ENCODE data around the gene METTL23.

The METTL23 gene, protein sequence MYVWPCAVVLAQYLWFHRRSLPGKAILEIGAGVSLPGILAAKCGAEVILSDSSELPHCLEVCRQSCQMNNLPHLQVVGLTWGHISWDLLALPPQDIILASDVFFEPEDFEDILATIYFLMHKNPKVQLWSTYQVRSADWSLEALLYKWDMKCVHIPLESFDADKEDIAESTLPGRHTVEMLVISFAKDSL

DNA sequence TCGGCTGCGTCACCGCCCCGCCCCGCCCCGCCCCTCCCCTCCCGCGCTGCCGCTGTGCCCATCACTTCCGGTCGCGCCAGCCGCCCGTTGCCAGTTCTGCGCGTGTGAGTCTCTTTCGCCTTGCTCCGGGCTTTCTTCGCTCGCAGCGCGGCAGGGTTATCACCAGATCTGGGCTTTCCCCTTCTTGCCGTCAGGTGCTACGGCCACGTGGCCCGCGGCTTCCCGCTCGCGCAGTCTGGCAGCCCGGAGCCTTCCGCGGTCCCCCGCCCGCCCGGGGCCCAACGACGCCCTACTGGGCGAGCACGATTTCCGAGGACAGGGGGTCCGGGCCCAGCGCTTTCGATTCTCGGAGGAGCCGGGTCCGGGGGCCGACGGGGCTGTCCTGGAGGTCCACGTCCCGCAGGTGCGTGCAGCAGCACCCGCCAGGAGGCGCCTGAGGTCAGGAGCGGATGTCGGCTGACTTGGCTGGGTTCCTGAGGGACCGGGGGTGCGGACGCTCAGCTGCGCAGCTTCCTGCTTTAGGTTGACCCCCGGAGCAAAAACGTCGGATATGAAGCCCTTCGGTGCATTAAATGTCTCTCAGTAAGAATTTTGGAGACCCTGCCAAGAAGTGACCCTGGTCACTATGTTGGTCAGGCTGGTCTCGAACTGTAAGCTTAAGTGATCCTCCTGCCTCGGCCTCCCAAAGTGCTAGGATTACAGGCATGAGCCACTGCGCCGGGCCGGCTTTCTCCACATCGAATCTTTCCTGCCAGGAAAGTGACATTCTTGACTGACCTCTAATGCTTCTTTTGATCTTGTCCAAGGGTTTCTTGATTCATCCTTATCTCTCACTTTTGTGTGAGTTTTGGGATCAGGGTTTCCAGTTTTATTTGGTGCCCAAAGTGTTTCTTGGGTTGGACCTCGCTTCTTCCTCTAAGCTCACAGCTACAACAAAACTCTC is at the start of gene METTL23:
METTL23 (plus strand) TSS at position 64 of the 943 bp plus-strand sequence. CDS start 2,872 bp downstream, outside the sequence.
- Mint-ChIP-seq H3K27me3 (no peaks in the 10 kb centered on the region), H3K27ac (peak within 1 kb of the TSS; percentile 95 to 99), H3K4me1 (peaks cover 79% of the 10 kb centered on the region), H3K4me3 (peak within 1 kb of the TSS; percentile 96 to 97), H3K9me3 (no peaks in the 10 kb centered on the region)
- ATAC-seq, result peak; percentile 83
- DNase-seq, result peak; percentile 93 to 96

DNA sequence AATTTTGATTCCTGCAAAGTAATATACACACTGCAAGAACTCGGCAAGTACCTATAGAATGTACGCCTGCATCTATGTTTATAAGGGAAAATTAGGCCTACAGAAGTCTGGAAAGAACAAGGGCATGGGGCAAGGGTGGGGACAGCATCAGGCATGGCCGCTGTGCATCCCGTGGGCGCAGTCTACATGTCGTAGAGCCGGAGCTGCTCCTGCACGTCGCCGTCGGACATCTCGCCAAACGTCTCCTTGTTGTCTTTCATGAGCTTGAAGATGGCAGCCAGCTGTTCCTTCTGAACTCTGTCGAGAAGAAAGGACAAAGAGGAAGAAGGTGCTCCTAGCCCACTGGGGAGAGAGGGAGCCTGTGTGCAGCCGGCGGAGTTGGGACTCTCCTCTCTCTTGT is 49.2 kb upstream of the METTL23 start:
- H3K9me3 Mint-ChIP-seq, result no peaks in the 10 kb centered on the region
- H3K4me3 Mint-ChIP-seq, result no peak overlapping the region

GRCh38 chr17:76678330-76678729 is 48.3 kb upstream of the METTL23 start:
- H3K4me3 Mint-ChIP-seq, result no peak overlapping the region
- H3K27me3 Mint-ChIP-seq, result no peaks in the 10 kb centered on the region
- ATAC-seq, result peak; percentile 80
- H3K4me1 Mint-ChIP-seq, result peaks cover 16% of the 10 kb centered on the region
- DNase-seq, result peak; percentile 28 to 32
- H3K27ac Mint-ChIP-seq, result no peak overlapping the region
- H3K9me3 Mint-ChIP-seq, result no peaks in the 10 kb centered on the region

More for the DNA sequence above, 49.2 kb upstream of the METTL23 start:
- DNase-seq (no peak), ATAC-seq (no peak)
- Mint-ChIP-seq H3K27me3 (no peaks in the 10 kb centered on the region), H3K4me1 (peaks cover 25% of the 10 kb centered on the region), H3K27ac (no peak overlapping the region)

DNA sequence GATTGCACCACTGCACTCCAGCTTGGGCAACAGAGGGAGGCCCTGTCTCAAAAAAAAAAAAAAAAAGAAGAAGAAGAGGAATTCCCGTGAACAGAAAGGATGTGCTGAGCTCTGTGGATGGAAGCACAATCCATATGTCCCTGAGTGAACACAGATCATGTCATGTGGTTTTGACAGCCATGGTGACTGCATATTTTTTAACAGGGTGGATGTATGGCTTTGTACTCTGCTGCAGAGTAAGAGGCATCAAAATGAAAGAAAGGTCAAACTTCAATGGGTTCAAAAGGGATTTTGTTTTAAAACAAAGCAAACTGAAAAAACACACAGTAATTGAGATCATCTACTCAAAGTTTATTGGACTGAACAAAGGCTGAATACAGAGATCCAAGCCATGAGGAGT is 47.4 kb upstream of the METTL23 start:
- ATAC-seq, result no peak
- Mint-ChIP-seq H3K27me3 (no peaks in the 10 kb centered on the region), H3K27ac (no peak overlapping the region), H3K4me1 (peaks cover 10% of the 10 kb centered on the region), H3K4me3 (no peak overlapping the region), H3K9me3 (no peaks in the 10 kb centered on the region)
- no peak for DNase-seq

- H3K4me1 Mint-ChIP-seq, result peaks cover 8% of the 10 kb centered on the region
- no peaks in the 10 kb centered on the region for H3K27me3 Mint-ChIP-seq
- DNase-seq (peak; percentile 65), ATAC-seq (peak; percentile 72)
- no peaks in the 10 kb centered on the region for H3K9me3 Mint-ChIP-seq
- H3K4me3 Mint-ChIP-seq, result no peak overlapping the region
- no peak overlapping the region for H3K27ac Mint-ChIP-seq
Measured at GRCh38 chr17:76681222-76682137, 45.2 kb upstream of the METTL23 start.

DNA sequence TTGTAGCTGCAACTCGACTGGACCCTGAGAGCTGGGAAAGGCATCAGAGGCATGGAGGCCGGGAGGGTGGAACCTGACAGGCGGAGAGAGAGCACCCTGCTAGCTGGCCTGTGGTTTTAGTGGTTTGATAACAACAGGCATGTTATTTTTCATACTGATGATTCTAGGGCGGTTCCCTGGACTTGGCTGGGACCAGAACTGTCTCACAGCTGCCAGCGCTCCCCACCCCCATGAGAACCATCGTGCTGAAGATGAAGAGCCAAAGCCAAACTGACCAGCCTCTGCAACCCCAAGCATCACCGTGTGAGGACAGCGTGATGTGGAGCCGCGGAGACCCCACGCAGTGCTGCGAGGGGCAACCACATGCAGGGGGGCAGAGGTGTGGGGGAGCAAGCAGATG is 44.3 kb upstream of the METTL23 start:
- ATAC-seq (no peak), DNase-seq (no peak)
- no peaks in the 10 kb centered on the region for H3K9me3 Mint-ChIP-seq
- no peak overlapping the region for H3K4me3 Mint-ChIP-seq
- H3K27ac Mint-ChIP-seq, result no peak overlapping the region
- H3K4me1 Mint-ChIP-seq, result peaks cover 8% of the 10 kb centered on the region
- H3K27me3 Mint-ChIP-seq, result no peaks in the 10 kb centered on the region

DNA sequence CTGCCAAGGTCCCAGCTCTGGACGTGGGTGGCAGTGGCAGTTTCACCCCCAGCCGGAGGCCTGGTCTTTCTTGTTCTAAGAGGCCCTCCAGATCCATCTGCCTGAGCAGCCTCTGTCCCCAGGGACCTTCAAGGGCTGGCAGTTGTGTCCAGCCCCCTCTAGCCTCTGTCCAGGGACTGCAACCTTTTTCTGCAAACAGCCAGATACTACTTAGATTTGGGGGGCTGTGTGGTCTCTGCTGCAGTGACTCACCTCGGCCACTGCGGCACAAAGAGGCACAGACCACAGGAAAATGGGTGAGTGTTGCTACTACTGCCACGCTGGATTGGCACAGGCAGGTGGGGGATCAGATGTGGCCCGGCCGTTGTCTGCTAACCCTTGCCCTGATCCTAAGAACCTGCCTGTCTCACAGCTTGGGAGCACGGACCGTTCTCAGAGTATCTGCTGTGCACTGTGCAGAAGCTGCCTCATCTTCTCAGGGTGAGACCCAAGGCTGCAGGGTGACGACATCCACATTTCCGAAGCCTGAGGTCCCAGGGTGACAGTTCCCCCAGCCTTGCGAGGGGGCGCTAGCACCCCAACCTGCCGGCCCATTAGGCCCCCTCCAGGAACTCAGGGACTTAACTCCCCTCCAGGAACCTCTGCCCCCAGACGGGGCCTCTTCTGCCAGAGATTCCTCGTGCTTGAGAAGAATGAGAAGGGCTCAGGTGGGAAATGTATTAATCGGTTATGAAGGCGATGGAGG is 43.5 kb upstream of the METTL23 start:
- Mint-ChIP-seq H3K27me3 (no peaks in the 10 kb centered on the region), H3K4me1 (peaks cover 8% of the 10 kb centered on the region), H3K4me3 (no peak overlapping the region), H3K9me3 (no peaks in the 10 kb centered on the region), H3K27ac (no peak overlapping the region)
- DNase-seq (no peak), ATAC-seq (no peak)

DNA sequence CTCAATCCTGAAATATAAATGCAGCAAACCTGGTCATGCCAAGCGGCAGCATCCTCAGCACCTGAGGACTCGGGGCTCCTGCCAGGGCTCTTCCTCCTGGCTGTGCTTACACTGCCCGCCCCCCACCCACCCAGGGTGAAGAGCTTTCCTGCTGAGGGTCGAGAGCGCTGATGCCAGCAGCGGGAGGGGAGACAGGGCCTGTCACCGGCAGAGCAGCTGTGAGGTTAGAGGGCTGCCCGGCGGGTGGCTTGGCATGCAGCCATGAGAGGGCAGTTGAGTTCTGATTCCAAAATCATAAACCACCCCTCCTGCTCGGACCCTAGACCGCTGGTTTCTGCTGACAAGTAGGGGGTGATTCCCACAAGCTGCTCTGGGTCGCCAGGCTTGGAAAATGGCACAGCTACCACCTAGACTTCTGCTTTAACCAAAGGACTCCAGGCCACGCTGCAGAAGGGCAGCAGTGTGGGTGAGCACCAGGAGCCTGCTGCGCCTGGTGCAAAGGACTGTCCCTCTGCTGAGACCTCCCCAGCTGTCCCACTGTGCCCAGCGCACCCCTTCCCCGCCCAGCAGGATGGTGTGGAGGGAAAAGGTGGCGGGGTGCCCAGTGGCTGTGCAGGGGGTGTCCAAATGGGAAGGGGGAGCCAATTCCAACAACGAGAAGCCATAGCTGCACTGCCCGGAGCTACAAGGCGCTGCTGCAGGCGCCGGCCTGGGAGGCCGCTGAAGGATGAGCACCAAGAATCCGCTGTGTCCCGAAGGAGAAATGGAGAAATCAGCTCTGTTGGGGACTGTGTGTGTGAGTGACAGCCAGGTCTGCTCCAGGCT is 42.5 kb upstream of the METTL23 start:
- Mint-ChIP-seq H3K27ac (peak overlapping the region in 1 of 2 donors; percentile 79), H3K9me3 (no peaks in the 10 kb centered on the region), H3K4me3 (no peak overlapping the region)

GRCh38 chr17:76684756-76685155 is 41.9 kb upstream of the METTL23 start:
- H3K27ac Mint-ChIP-seq, result no peak overlapping the region
- no peaks in the 10 kb centered on the region for H3K9me3 Mint-ChIP-seq
- peaks cover 8% of the 10 kb centered on the region for H3K4me1 Mint-ChIP-seq
- ATAC-seq (no peak), DNase-seq (no peak)
- H3K4me3 Mint-ChIP-seq, result no peak overlapping the region
- no peaks in the 10 kb centered on the region for H3K27me3 Mint-ChIP-seq

More for the DNA sequence above, 42.5 kb upstream of the METTL23 start:
- peaks cover 8% of the 10 kb centered on the region for H3K4me1 Mint-ChIP-seq
- no peak for ATAC-seq
- no peak for DNase-seq
- no peaks in the 10 kb centered on the region for H3K27me3 Mint-ChIP-seq

GRCh38 chr17:76685366-76685765 is 41.3 kb upstream of the METTL23 start:
- peak overlapping the region in 1 of 2 donors; percentile 28 for H3K27ac Mint-ChIP-seq
- no peak overlapping the region for H3K4me3 Mint-ChIP-seq
- ATAC-seq, result no peak
- no peaks in the 10 kb centered on the region for H3K9me3 Mint-ChIP-seq
- H3K27me3 Mint-ChIP-seq, result no peaks in the 10 kb centered on the region
- DNase-seq, result no peak
- H3K4me1 Mint-ChIP-seq, result peaks cover 8% of the 10 kb centered on the region

- Mint-ChIP-seq H3K27me3 (no peaks in the 10 kb centered on the region), H3K4me3 (no peak overlapping the region), H3K27ac (peak overlapping the region in 1 of 2 donors; percentile 28), H3K4me1 (peaks cover 8% of the 10 kb centered on the region), H3K9me3 (no peaks in the 10 kb centered on the region)
- no peak for DNase-seq
- ATAC-seq, result no peak
Measured at GRCh38 chr17:76685846-76686245, 40.8 kb upstream of the METTL23 start.

- no peaks in the 10 kb centered on the region for H3K27me3 Mint-ChIP-seq
- ATAC-seq, result no peak
- no peaks in the 10 kb centered on the region for H3K9me3 Mint-ChIP-seq
- H3K27ac Mint-ChIP-seq, result no peak overlapping the region
- H3K4me3 Mint-ChIP-seq, result no peak overlapping the region
- no peaks in the 10 kb centered on the region for H3K4me1 Mint-ChIP-seq
- DNase-seq, result no peak
Measured at GRCh38 chr17:76686538-76687297, 39.9 kb upstream of the METTL23 start.

DNA sequence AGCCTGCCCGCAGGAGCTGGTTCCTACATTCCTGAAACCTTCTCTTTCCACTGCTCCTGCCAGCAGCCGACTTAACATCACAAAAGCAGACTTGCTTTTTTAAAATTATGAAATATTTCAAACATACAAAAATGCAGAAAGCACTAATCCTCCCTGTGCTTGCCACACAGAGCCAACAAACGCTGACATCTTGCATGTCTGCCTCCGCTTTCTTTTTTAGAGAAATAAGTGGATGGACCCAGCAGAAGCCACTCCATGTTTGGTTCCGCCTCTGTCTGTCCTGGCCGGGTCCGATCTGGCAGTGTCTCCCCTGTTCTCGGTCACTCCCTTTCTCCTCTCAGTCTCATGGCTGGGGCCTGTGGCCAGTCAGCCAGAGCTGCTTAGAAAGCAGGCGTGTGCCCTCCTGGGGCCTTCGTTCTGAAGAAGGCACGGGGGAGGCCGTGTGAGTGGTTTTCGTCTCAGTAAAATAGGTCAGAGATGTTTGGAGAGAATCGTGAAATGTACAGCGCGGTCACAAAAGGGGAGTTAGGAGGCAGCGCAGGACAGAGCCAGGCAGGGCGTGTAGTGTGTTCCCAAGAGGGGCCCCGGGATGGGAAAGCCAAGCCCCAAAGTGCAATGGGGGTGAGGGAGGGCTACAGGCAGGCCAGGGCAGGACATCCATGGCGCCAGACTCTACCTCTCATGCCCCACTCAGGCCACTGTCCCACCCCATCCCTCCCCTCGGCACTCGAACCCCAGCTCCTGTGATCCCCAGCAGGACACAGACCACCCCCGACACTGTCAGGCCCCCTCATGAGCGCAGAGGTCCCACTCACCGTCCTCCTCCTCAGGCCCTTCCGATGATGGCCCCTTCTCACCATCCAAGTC is 39.1 kb upstream of the METTL23 start:
- DNase-seq, result no peak
- Mint-ChIP-seq H3K4me3 (no peak overlapping the region), H3K9me3 (no peaks in the 10 kb centered on the region), H3K4me1 (no peaks in the 10 kb centered on the region), H3K27me3 (no peaks in the 10 kb centered on the region), H3K27ac (no peak overlapping the region)
- no peak for ATAC-seq
